SKM-1 (cell line): ENCODE measurements around the gene BATF.

Experiments used
- DNase-seq: peaks from one replicate; lab custom pipeline; 2025; ENCODE audit not compliant: unreplicated experiment; lab: John Stamatoyannopoulos, UW

Gene BATF

GRCh38 chr14:75531660-75532317 is 9.5 kb downstream of the BATF start:
- no peak for DNase-seq

DNA sequence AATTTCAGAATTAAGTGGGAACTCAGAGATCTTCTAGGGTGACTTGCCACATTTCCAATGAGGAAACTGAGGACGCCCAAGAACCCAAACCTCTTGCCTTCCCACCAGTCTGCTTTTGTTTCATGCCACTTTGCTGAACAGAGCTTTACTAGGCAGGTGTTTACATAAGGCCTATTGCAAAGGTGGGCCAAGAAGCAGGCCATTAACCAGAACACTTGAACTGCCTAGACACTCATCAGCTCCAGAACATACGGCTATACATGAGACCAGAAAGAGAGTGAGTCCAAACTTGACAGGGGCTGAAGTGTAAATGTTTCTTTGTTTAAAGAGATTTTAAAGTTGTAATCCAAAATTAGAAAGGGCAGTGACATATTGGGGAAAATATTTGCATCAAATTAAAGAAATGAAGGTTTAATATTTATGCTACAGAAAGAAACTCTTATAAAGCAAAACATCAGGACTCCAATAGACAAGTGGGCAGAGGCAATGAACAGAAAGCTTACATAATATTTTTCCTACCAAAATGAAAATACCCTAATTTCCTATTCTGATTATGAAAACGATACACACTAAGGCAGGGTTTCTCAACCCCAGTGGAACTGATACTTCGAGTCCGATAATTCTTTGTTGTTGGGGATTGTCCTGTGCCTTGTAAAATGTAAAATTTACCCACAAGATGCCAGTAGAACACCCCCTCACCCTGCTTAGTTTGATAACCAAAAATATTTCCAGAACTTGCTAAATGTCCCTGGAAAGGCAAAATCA is 11.7 kb downstream of the BATF start:
- DNase-seq = no peak

DNA sequence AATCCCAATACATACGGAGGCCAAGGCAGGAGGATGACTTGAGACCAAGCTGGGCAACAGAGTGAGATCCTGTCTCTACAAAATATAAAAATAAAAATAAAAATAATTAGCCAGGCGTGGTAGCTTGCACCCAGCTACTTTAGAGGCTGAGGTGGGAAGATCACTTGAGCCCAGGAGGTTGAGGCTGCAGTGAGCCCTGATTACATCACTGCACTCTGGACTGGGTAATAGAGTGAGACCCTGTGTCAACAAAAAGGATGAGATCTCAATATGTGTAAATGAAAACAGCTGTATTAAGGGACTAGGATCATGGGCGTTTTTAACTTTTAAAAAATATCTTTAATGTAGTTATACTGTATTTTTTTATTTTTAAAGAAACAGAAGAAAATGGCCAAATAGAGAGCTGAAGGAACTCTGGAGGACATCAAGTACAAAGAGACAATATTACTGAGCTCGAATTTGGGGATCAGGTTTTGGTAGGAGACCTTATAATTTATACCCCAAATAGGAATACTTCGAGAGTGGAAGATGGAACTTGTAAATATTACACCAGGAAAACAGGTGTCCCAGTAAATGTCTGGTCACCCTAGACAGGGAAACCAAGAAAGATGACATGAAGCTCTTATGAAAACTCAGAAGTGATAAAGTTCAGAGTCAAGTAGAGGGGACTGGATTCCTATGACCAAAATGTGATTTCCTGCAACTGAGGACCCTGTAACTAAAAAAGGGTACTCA is 13.1 kb downstream of the BATF start:
- no peak for DNase-seq

DNA sequence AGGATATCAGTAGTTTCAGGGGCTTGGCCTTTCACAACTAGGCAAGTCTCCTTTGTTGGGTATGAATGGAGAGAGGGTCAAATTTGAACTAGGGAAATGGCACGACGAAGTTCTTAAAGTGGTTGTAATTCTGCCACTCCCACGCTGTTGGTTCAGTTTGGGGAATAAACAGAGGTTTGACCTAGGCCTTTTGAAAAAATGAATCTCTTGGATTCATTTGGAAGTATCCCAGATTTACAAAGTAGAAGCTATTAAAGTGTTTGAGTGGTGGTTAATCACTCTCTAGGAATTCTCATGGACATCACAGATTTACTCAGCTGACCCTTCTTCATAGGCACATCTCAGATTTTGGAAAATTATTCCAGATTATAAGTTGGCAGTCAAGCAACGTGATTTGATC is 14.8 kb downstream of the BATF start:
- no peak for DNase-seq

GRCh38 chr14:75539162-75539560 is 16.9 kb downstream of the BATF start:
- DNase-seq = no peak

- DNase-seq = no peak
Measured at GRCh38 chr14:75539561-75540478, 17.6 kb downstream of the BATF start.

DNA sequence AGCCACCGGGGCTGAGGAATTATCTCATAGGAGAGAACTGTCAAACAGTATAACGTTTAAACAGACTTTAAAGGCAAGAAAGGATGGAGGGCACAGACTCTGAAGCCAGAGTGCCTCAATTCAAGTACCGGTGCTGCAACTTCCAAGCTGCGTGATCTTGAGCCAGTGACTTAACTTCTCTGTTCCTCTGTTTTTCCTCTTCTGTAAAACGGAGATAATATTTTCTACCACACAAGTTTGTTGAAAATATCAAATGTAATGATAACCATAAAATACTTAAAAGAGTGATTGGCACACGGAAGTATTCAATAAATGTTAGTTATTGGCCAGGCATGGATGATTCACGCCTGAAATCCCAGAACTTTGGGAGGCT is 18.2 kb downstream of the BATF start:
- no peak for DNase-seq

- peak; percentile 43 for DNase-seq
Measured at GRCh38 chr14:75542588-75543091, 20.4 kb downstream of the BATF start.

GRCh38 chr14:75543253-75543652 is 21.0 kb downstream of the BATF start:
- no peak for DNase-seq

GRCh38 chr14:75543786-75544185 is 21.5 kb downstream of the BATF start:
- no peak for DNase-seq

- no peak for DNase-seq
Measured at GRCh38 chr14:75545907-75546306, 23.6 kb downstream of the BATF start.

DNA sequence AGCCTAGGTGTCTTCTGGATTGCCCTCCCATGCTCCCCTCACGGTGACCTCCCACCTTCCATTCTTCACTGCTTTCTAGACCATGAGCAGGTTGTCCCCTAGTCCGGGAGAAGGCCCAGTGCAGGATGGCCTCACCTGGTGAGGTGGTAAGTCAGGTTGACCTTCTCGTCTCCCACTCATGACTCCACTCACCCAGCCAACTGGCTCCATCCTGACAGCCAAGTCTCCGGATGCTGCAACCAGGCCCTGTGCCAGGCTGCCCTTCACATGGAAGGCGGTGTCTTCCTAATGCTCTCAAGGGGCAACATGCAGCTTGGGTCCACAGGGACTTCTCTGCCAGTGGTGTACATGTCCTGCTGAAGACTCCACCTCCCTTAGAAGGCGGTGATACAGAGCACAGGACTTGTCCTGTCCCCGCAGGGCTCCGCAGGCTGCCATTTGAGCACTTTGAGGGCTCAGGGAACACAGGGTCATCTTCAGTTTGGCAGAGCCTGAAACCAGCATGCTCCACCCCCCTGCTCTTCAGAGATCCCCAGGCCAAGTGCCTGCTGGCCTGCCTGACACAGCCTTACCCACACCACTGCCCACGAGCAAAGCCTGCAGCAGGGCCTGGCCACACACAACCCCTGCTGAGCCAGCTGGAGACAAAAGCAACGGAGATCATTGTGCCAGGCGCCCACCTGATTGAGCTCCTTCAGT is 25.4 kb downstream of the BATF start:
- no peak for DNase-seq

DNA sequence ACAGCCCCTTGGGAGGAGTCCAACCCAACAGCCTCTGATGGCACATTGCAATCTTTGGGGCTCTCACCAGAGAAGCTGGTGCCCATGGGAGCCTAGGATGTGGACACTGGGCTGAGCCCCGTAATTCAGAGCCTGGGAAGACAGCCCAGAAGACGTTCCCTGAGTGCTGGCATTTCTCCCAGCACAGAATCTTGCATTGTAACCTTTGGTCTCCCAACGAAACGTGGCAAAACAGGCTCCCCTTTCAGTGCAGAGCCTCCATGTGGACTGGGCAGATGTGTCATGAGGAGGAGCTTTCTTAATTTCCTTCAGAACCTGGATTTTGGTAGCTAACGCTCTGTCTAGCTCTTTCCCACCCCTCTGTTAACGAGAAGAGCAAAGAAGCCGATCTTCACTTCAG is 26.3 kb downstream of the BATF start:
- DNase-seq = no peak

DNA sequence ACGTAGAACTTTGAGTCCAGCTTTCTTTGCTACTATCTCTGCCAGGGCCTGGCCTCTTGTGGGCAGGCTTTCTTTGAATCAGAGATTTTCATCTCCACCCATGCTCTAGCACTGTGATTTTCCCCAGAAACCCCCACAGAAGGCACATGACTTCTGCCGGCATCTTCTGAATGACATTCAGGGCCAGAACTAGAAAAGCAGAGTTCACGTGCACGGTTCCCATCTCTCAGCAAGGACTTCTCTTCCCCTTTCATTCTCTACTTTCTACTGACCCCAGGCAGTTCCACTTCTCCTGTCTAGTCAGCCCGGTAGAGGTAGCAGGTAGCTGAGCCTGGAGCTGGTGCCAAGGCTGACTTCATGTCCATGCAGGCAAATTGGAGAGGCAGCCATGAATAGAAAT is 26.9 kb downstream of the BATF start:
- no peak for DNase-seq

GRCh38 chr14:75551021-75551420 is 28.8 kb downstream of the BATF start:
- no peak for DNase-seq

DNA sequence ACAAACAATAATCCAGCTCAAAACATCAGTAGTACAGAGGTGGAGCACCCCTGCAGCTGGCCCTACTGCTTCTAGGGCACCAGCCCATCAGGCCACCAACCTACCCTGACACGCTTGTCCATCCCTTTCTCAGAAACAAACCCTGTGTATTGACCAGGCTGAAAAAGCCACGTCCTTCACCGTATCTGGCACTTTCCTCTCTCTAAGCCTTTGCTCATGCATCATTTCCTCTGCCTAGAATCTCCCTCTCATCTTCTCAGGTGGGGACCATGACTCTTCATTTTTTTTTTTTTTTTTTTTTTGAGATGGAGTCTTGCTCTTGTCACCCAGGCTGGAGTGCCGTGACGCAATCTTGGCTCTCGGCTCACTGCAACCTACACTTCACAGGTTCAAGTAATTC is 30.9 kb downstream of the BATF start:
- no peak for DNase-seq

GRCh38 chr14:75553761-75554364 is 31.6 kb downstream of the BATF start:
- no peak for DNase-seq

- DNase-seq = no peak
Measured at GRCh38 chr14:75554482-75554881, 32.2 kb downstream of the BATF start.

- no peak for DNase-seq
Measured at GRCh38 chr14:75558440-75558839, 36.2 kb downstream of the BATF start.

DNA sequence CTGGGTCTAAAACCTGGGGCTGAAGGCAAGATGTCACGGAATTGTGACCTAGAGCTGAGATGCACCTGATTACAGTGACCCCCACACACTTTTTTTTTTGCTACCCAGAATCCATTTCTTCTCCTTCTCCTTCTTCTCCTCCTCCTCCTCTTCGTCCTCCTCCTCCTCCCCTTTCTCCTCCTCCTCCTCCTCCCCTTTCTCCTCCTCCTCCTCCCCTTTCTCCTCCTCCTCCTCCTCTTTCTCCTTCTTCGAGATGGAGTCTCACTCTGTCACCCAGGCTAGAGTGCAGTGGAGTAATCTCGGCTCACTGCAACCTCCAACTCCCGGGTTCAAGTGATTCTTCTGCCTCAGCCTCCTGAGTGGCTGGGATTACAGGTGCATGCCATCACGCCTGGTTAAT is 36.8 kb downstream of the BATF start:
- no peak for DNase-seq
